Activated CD4-positive, alpha-beta T cell treated with anti-CD3 and anti-CD28 coated beads, Interleukin-2, amount 50 U/mL, for 1 hour (primary cell): Measurements from ENCODE around the gene LGALS13.

Experiments
- DNase-seq: peaks from one replicate; pipeline ENCODE4 v3.0.0-alpha.2; 2020

Gene LGALS13, protein sequence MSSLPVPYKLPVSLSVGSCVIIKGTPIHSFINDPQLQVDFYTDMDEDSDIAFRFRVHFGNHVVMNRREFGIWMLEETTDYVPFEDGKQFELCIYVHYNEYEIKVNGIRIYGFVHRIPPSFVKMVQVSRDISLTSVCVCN

DNA sequence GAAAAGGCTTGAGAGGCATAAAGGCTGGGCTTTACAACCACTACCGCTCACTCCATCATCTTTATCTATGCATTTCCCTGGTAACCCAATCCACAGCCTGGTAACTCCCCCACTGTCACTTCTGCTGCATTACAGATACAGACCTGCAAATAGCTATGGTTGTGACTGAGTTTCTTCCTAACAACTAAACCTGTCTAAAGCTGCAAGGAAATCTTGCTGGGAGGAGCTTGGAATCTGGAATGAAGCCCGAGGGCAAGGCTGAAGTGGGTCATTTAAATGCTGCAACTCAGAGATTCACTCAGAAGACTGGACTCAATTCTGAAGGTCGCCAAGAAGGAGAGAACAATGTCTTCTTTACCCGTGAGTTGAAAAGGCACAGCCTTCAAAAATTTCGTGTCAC is at the start of gene LGALS13:
Gene LGALS13 (plus strand): TSS at position 301 of the 400 bp plus-strand sequence. CDS start 45 bp downstream, at position 346.
- DNase-seq: no peak

DNA sequence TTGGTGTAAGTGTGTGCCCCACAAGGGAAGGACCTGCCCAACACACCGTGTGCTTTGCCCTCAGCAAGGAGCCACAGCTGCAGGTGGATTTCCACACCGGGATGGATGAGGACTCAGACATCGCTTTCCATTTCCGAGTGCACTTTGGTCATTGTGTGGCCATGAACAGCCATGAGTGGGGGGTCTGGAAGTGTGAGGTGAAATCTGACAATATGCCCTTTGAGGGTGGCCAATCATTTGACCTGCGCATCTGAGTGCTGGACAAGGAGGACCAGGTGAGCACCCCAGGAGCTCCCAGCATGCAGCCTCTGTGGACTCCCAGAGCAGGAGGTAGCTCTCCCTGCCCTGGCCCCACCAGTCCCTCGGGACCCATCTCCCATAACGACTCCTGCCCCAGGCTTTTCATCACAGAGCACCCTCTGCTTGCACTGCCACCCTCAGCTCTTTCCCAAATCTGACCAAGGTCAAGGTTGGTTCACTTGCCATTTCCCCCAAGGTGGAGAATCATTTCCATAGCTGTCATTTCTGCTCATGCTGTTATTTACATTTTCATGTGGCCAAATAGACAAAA is 49.2 kb upstream of the LGALS13 start:
- DNase-seq: no peak

DNA sequence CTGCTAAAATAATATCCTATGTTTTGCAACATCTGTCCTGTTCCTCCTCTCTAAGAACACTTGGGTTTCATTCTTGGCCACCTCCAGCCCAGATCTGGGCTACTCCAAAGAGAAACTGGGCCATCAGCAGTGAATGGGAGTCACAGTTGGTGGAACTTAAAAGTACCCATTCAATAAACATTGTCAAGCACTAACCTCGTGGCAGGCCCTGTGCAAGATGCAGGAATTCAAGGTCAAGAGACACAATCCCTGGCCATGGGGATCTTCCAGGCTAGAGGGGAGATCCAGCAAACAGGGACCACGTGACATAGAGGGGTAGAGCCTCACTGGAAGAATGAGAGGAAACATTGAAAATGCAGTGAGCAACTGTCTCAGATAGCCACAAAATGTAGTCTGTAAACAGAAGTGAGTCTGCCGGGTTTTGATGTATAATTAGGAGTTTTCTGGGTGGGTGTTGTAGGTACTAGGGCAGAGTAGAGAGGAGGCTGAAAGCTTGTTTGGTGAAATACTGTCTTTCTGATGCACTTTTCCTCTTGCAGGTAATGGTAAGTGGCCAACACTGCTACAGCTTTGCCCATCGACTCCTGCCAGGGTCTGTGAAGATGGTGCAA is 47.5 kb upstream of the LGALS13 start:
- no peak for DNase-seq

DNA sequence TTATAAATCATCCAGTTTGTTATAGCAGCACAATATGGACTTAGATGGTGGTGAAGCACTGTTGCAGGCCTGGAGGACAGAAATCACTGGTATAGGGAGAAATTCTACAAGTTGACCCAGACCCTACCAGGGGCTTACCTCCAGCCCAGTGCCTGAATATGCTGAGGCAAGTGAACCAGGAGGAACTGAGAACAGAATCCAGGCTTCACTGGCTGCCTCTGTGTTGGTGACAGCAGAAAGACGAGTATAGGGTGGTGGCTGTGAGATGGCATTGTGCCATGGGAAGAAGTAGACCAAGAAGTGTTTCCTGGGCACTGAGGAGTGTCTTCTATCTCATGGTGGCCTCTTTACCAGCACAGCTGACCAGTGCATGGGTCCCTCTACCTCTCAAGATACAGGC is 46.4 kb upstream of the LGALS13 start:
- DNase-seq: no peak

DNA sequence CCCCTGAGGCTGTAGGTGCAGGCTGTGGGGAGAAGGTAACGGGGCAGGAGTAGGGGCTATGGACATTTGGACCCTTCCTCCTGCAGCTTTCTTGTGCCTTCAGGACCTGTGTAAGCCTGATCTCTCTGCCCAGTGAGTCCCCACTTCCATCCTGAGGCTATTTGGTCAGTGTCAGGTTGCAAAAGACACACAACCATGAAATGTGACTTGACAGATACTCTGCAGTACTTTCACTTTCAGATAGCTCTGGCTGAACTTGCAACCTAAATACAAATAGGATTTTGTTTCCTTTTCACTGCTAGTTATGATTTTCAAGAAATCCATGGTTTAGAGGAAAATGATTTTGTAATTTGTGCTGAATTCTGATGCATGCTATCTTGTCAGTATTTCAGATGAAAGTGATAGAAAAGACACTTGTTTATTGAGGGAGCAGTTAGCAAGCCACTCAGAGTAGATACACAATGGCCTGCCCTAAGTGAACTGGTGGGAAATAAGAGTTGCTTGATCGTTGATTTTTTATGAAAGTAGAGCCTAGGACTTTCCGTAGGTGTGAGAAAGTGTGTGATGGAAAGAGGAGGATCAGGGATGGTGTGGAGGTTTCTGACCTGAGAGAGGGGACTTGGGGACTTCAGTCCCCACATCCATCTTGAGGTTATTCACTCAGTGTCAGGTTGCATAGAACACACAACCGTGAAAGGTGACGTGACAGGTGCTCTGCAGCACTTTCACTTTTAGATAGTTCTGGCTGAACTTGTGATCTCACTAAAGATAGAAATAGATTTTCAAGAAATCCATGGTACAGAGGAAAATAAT is 44.3 kb upstream of the LGALS13 start:
- DNase-seq: no peak

DNA sequence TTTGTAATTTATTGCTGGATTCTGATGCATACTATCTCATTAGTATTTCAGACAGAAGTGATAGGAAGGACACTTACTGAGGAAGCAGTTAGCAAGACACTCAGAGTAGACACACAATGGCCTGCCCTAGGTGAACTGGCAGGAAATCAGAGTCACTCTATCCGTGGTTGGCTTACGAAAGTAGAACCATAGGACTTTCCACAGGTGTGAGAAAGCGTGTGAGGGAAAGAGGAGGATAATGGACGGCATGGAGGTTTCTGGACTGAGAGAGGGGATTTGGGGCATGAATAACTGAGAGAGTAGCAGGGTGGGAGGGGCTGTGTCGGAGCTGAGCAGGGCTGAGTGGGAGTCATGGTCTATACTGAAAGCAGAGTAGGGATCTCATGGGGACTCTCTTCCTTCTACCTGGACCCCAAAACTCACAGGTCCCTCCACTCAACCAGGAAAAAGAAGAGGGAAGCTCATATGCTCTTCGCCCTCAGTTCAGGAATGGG is 43.7 kb upstream of the LGALS13 start:
- DNase-seq: peak; percentile 3

DNA sequence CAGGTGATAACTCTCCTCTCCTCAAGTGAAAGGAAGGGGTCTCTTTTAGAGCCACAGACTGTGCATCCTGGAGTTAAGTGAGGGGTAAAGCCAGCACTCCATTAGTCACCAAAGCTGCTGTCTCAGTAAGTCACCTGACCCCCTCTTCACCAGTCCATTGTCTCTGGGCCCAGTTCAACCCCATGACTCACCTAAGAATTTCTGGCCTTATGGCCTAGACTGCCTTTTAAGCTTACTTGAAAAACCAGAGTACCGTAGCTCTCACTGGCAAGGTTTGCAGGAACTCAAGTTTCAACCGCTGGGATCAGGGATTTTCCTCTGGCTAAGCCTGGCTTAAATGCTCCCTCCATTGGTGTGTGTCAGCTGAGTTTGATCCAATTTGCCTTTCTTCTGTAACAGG is 38.9 kb upstream of the LGALS13 start:
- no peak for DNase-seq

DNA sequence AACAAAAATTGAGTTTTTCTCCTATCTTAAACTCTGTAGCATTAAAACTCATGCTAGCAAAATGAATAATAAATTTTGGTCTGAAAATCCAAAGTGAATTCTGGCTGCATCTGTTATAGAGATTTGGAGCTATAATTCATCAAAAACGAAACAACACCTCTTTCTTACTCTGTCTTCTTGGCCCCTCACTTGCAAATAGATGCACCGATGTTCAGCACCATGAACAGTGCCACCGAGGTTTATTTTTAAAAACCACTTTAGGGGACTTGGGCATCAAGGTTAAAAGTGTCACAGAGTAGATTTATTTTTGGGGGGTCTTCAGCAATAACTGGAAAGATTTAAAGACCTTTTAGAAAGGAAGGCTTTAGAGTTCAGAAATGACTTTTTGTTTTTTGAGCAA is 36.3 kb upstream of the LGALS13 start:
- no peak for DNase-seq

DNA sequence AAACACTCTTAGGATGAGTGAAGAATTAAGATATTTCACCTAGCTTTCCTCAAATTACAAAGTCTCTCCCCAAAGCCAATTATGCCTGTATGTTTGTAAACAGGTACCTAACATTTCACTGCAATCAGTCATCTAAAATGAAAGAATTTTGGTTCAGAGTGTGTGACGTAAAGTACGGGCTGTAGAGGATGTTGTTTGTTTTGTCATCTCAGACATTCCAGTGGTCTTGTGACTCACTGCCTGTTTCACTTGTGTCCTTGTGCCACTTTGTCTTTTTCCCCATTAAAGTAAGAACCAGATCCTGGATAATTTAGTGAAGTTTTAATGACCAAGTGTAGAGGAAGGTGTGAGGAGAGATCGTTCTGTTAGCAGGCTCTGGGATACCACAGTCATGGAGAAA is 33.7 kb upstream of the LGALS13 start:
- no peak for DNase-seq

DNA sequence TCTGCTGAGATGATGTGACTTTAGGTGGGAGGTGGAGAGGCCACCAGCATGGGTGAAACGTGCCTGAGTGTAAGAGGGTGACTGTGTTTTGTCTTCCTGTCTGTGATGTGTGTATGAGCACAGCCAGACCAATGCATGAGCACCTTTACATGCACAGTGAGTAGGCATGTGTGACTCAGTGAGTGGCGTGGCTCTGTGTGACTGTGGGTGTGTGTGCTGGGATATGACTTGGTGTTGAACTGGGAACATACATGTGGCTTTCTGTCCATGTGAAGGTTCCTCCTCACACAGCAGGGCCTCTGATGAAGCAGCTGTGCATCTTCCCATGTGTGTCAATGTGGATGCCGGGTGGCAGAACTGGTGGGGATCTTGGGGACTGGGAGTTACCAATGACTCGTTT is 19.9 kb upstream of the LGALS13 start:
- no peak for DNase-seq

DNA sequence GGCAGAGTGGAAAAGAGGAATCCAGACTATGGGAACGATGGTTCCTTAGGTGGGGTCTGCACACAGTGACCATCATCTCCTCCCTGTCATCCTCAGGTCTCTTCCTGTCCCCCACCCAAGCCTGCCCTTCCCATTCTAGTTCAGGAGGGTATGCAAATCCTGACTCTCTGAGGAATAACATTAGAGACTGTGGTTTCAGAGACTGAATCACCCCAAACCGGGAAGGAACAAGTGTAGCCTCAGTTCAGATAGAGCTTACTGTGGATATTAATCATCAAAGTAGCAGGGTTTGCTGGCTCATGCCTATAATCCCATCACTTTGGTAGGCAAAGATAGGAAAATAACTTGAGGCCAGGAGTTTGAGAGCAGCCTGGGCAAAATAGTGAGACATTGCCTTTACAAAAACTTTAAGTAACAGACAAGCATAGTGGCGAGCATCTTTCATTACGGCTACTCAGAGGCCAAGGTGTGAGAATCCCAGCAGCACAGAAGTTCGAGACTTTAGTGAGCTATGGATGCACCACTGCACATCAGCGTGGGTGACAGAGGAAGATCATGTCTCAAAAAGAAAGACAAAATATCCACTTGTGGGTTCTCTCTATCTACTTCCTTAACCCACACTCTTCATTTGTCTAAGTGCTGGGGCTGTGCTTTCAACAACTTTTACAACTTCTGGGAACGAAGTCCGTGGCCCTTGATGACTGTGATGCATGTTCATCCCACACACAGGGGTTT is 19.3 kb upstream of the LGALS13 start:
- no peak for DNase-seq

DNA sequence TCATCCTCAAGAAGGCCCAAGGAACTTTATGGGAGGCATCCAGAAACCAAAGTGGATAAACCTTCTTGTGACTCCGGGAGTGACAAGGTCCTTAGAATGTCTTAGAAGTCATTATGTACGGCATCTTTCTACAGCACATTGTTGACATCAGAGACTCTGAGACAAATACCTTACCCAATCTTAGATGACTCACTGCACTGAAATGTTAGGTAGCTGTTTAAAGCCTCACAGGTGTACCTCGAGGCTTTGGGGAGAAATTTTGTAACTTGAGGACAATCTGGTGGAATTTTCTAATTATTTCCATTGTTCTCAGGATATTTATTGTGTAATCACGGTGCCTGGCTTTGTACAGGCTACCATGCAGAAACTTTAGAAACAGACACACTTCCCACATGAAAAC is 14.8 kb upstream of the LGALS13 start:
- no peak for DNase-seq

DNA sequence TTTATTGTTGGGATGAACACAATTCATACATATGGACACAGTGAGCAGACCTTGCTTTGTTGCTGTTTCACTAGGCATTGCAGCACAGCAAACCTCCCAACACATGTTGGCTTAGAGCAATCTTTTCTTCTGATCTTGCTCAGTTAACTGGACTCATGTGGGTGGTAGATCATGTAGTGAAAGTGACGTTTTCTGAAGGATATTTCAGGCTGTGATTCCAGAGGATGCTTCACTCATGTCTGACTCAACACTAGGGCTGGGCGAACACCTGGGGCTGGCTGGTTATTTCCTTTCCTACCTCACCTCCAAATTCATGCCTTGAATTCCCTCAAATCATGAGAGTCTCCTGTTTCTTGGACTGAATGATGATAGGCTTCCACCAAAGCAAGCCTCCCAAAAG is 14.3 kb upstream of the LGALS13 start:
- no peak for DNase-seq

DNA sequence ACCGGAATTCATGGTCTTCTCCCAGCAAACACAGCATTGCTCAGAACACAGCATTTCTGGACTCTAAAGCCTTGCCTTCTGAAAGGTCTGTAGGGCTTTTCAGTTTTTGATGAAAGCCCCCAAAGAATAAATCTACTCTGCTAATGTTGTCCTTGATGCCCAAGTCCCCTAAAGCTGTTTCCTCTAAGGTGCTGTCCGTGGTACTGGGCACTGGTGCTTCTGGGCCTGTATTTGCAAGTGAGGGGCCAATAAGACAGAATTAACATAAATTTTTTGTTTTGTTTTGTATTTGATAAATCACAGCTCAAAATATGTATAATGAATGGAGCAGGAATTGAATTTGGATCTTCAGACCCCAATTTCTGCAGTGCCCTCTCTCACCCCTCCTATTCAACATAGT is 12.1 kb upstream of the LGALS13 start:
- DNase-seq: no peak

DNA sequence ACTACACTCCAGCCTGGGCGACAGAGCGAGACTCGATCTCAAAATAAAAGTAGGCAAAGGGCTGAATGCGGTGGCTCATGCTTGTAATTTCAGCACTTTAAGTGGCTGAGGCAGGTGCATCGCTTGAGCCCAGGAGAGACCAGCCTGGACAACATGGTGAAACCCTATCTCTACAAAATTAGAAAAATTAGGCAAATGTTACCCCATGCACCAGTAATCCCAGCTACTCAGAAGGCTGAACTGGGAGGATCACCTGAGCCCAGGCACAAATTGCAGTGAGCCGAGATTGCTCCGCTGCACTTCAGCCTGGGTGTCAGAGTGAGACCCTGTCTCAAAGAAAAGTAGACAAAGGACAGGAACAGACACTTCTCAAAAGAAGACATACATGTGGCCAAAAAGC is 9.9 kb upstream of the LGALS13 start:
- DNase-seq: no peak

DNA sequence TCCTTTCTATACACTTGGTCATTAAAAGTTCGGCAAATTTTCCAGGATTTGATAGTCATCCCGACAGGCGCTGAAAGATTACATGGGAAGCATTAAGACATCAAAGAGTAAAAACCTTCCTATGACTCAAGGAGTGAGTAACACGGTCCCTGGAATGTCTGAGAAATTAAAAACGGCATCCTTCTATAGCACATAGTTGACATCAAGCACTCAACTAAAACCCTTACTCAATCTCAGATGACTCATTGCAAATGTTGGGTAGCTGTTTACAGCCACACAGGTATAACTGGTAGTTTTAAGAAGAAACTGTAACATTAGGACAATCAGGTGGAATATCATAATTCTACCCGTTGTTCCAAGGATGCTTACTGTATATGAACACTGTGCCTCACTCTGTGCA is 6.4 kb upstream of the LGALS13 start:
- DNase-seq: no peak

DNA sequence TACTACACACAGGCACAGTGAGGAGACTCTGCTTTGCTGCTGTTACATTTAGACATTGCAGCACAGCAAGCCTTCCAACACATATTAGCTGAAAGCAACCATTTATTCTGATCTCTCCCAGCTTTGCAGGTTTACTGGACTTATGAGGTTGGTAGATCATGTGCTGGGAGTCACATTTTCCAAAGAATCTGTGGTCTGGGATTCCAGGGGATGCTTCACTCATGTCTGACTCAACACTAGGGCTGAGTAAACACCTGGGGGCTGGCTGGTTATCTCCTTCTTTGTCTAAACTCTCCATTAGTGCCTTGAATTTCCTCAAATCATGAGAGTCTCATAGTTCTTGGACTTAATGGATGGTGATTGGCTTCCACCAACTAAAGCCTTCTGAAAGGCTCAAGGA is 5.4 kb upstream of the LGALS13 start:
- no peak for DNase-seq

DNA sequence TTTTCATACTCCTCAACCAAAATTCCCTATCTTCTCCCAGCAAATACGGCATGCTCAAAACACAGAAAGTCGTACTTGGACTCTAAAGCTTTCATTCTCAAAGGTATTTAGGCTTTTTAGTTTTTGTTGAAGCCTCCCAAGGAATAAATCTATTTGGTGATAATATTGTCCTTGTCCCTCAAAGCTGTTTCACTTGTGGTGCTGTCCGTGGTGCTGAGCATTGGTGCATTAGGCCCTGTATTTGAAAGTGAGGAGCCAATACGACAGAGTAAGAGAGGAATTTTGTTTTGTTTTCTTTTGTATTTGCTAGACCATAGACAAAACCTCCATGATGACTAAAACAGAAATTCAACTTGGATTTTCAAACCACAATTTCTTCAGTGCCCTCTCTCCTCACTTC is 3.2 kb upstream of the LGALS13 start:
- DNase-seq: peak; percentile 18

DNA sequence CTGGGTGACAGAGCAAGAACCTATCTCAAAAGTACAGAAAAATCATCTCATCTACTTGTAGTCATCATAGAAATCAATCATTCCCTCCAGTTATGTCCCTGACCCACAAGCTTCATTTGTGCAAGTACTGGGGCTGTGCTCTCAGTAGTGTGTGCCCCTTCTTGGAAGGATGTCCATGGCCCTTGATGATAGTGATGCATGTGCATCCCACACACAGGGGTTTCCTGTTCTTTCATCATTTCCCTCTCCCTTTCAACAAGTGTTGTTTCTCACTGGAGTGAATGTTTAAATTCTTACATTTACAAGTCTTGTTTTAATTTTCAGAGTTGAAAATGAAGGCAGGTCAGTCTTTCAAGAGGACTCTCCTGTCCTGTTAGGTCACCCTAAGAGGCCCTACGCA is 1.5 kb downstream of the LGALS13 start:
- DNase-seq: no peak

DNA sequence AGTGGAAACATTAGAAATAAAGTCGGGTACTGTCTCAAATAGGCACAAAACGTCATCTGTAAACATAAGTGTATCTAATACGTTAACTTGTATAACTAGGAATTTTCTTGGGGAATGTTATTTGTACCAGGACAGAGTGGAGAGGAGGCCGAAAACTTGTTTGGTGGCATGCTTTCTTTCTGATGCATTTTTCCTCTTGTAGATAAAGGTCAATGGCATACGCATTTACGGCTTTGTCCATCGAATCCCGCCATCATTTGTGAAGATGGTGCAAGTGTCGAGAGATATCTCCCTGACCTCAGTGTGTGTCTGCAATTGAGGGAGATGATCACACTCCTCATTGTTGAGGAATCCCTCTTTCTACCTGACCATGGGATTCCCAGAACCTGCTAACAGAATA is 4.7 kb downstream of the LGALS13 start:
- no peak for DNase-seq

DNA sequence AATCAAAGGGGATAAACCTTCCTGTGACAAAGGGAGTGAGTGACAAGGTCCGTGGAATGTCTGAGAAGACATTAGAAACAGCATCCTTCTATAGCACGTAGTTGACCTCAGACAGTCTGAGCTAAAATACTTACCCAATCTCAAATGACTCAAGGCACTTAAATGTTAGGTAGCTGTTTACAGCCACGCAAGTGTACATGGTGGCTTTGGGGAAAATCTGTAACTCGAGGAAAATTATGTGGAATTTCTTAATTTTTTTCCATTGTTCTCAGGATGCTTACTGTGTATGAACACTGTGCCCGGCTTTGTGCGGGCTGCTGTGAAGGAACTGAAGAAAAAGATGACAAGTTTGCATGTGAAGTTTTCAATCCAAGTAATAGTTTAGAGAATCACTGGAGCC is 5.2 kb downstream of the LGALS13 start:
- no peak for DNase-seq

DNA sequence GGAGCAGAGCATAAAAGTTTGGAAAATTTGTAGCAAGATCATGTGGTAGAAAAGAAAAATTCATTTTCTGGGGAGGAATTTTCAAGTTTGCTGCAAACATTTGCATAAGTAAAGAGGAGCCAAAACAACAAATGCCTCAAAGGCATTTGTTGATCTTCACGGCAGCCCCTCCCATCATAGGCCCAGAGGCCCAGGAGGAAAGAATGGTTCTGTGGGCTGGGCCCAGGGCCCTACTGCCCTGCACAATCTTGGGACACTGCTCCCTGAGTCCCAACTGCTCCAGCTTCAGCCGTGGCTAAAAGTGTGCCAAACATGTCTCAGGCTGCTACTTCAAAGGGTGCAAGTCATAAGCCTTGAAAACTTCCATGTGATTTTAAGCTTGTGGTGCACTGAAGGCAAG is 11.3 kb downstream of the LGALS13 start:
- DNase-seq: no peak

DNA sequence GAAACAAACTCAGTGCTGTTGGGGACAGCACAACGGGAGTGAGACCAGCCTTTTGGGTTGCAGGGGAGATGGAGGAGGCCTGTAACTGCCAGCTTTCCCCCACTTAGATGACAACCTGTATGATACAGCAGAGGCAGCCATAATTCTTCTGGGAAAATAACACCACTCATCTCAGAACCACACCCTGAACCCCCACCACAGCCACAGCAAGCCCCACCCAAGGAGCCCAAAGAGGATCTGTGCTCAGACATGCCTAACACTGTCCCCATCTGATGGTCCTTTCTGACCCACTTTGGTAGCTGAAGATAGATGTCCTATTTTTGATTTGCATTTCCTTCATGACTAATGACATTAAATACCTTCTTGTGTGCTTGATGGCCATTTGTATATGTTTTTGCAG is 15.4 kb downstream of the LGALS13 start:
- no peak for DNase-seq
